ENCODE results near the gene ENTPD8. TPM values are rescaled to one million over a fixed set of nuclear protein-coding genes. Genes with fewer than 3 reads are reported as not detected.
A peak's percentile ranks its signal among the peaks of the same experiment; 100 is the strongest.

ENTPD8 gene
- total RNA-seq, 4 donors from 2014 or later = 0.57 TPM; not detected in 3

DNA sequence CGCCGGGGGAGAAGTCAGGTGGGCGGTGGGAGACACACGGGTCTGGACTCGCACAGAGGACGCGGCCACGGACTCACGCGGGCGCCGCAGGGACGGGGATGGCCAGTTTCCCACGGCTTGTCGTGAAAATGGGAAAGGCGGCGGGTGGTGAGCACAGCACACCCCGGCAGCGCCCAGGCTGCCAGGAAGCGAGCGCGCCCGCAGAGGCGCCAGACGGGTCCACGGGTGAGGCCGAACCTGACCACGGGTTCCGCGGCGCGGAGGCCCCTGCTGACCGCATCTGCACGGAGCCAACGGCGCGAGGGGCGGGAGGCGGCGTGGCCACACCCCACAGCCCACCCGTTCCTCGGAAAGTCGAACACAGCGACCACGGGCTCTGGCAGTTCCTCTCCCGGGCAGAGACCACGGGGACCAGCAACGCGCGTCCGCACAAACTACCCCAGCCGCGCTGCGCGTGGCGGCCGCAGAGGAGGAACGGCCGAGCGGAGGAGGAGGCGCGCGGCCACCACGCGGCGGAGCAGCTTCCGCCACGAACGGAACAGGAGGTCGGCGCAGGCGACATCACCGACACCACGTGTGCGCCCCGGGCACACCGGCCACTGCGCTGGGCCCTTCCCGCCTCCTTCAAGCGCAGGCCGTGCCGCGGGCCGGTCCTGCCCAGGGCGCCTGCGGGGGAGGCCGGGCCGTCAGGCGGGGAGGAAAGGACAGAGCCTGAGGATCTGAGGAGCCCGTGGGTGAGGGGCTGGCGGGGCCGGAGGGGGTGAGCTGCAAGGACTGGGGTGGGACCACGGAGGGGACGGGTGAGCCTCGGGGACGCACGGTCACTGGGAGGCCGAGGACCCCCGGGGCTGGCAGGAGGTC, 23.8 kb downstream of the ENTPD8 start:
- no peaks in the 10 kb centered on the region for H3K27me3 ChIP-seq
- peak overlapping the region in 1 of 4 donors; percentile 66 for H3K27ac ChIP-seq
- TF ChIP-seq, protein P1, sequence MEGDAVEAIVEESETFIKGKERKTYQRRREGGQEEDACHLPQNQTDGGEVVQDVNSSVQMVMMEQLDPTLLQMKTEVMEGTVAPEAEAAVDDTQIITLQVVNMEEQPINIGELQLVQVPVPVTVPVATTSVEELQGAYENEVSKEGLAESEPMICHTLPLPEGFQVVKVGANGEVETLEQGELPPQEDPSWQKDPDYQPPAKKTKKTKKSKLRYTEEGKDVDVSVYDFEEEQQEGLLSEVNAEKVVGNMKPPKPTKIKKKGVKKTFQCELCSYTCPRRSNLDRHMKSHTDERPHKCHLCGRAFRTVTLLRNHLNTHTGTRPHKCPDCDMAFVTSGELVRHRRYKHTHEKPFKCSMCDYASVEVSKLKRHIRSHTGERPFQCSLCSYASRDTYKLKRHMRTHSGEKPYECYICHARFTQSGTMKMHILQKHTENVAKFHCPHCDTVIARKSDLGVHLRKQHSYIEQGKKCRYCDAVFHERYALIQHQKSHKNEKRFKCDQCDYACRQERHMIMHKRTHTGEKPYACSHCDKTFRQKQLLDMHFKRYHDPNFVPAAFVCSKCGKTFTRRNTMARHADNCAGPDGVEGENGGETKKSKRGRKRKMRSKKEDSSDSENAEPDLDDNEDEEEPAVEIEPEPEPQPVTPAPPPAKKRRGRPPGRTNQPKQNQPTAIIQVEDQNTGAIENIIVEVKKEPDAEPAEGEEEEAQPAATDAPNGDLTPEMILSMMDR (IDR thresholded peaks at IDR 0.05) = no peak
- no CpG with 5 or more reads among the region's 99 CpGs for WGBS, 2 donors (ENCODE audit: low coverage in 1 of 2)
- peaks cover 0 to 13% of the 10 kb centered on the region in 2 donors for H3K36me3 ChIP-seq
- peaks cover 0 to 26% (median 5%) of the 10 kb centered on the region in 3 donors for H3K4me1 ChIP-seq
- H3K9me3 ChIP-seq = no peaks in the 10 kb centered on the region
- peak overlapping the region in 1 of 2 donors; percentile 42 for H3K4me3 ChIP-seq
- ATAC-seq = no peak

DNA sequence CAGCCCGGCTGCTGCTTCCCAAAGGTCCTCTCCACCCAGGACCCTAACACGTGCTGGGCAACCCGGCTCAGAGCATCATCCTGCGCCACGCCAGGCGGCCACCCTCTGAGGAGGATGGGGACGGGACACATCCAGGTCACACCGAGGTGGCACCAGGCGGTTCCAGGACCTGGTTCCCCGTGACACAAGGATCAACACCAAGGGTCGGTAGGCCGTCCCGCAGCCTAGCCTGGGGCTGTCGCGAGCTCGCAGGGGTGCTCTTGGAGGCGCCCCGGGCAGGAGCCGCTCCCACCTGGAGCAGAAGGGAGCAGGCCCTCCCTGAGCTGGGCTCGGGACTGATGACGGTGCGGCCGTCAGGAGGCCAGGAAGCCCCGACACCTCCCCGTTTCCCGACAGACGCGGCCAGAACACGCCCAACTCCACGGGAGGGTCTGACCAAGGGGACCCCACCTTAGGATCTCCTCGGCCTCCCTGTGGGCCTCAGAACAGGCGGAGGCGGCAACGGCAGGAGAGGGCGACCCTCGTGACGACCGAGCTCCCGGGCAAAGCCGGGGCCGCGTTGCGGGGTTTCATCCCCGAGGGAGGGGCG, 24.5 kb downstream of the ENTPD8 start:
- H3K9me3 ChIP-seq = no peaks in the 10 kb centered on the region
- no CpG with 5 or more reads among the region's 45 CpGs for WGBS, 2 donors (ENCODE audit: low coverage in 1 of 2)
- no peak for ATAC-seq
- H3K4me1 ChIP-seq = peaks cover 0 to 26% (median 0%) of the 10 kb centered on the region in 3 donors
- TF ChIP-seq EP300 (IDR thresholded peaks at IDR 0.05) (no peak), POLR2A (IDR thresholded peaks at IDR 0.05) (no peak), POLR2AphosphoS5 (IDR thresholded peaks at IDR 0.05) (no peak)
- TF ChIP-seq, protein P1 (IDR thresholded peaks at IDR 0.05) = no peak
- H3K27me3 ChIP-seq = no peaks in the 10 kb centered on the region
- peaks cover 0 to 13% of the 10 kb centered on the region in 2 donors for H3K36me3 ChIP-seq
- peak overlapping the region in 1 of 2 donors; percentile 42 for H3K4me3 ChIP-seq
- H3K27ac ChIP-seq = peak overlapping the region in 1 of 4 donors; percentile 66

DNA sequence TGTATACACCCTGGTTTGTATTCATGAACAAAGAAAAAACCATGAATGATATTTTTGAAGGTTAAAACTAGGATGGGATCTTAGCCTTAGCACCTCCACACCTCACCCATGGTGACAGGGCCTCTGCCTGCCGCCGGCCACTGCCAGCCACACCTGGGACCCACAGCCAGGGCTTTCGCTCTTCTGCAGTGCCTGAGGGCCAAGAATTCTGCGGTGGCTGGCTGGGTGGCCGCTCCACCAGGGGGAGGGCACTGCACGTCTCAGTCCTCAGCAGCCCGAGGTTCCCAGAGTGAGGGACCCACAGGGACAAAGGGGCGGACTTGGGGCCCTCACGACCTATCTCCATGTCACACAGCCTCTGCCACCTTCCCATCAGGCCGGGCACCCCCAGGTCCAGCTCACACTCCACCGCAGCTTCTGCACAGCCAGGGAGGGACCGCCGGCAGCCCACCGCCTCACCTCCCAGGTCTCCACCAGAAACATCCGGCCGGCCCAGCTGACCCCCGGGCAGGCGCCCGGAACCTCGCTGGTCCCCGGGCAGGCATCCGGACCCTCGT, 25.1 kb downstream of the ENTPD8 start:
- TF ChIP-seq, protein P1 (IDR thresholded peaks at IDR 0.05) = no peak
- TF ChIP-seq POLR2A (IDR thresholded peaks at IDR 0.05) = no peak
- no peak for TF ChIP-seq EP300 (IDR thresholded peaks at IDR 0.05)
- no peak for TF ChIP-seq POLR2AphosphoS5 (IDR thresholded peaks at IDR 0.05)
- 90% methylated on average over 2 of the region's 23 CpGs; no CpG with 5 or more reads in 1 of the 2 donors for WGBS, 2 donors (ENCODE audit: low coverage in 1 of 2)
- Histone ChIP-seq H3K4me3 (peak overlapping the region in 1 of 2 donors; percentile 42), H3K4me1 (peaks cover 0 to 26% (median 3%) of the 10 kb centered on the region in 3 donors), H3K27me3 (no peaks in the 10 kb centered on the region), H3K36me3 (peaks cover 0 to 13% of the 10 kb centered on the region in 2 donors), H3K27ac (peak overlapping the region in 1 of 4 donors; percentile 66), H3K9me3 (no peaks in the 10 kb centered on the region)
- ATAC-seq = no peak

DNA sequence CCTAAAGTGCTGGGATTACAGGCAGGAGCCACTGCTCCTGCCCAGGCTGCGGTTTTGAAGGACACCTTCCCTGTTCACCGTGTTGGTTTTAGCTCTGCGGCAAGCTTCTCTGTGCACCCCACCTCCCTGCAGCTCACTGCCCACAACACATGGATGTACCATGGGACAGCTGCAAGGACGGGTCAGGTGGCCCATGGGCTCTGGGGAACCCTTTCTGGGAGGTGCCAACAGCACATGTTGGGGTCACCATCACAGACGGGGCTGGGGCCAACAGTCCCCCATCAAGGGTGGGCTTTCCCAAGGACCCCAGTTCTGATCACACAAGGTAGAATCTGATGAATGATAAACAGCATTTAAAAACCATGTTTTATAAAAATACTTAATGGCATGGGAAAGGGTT, 25.7 kb downstream of the ENTPD8 start:
- Histone ChIP-seq H3K9me3 (no peaks in the 10 kb centered on the region), H3K4me1 (peaks cover 0 to 25% (median 7%) of the 10 kb centered on the region in 3 donors), H3K27ac (no peak overlapping the region), H3K4me3 (no peak overlapping the region), H3K27me3 (no peaks in the 10 kb centered on the region), H3K36me3 (peaks cover 0 to 13% of the 10 kb centered on the region in 2 donors)
- ATAC-seq = no peak
- no CpG with 5 or more reads among the region's 5 CpGs for WGBS, 2 donors (ENCODE audit: low coverage in 1 of 2)
- TF ChIP-seq EP300 (IDR thresholded peaks at IDR 0.05) (no peak), POLR2A (IDR thresholded peaks at IDR 0.05) (no peak), POLR2AphosphoS5 (IDR thresholded peaks at IDR 0.05) (no peak)
- TF ChIP-seq, protein P1 (IDR thresholded peaks at IDR 0.05) = no peak

All from gastroesophageal sphincter (tissue), 4 donors.